Fibroblast of skin of scalp (primary cell): Measurements from ENCODE around the gene ST8SIA6.
"Not testable (repeated sequence)": the region's sequence is repeated elsewhere in the genome, so short reads cannot be mapped to it uniquely, and the experiment has no call there.

Source experiments
- DNase-seq: peaks from one replicate; pipeline ENCODE4 v3.0.0-alpha.2; 2013

ST8SIA6 gene

DNA sequence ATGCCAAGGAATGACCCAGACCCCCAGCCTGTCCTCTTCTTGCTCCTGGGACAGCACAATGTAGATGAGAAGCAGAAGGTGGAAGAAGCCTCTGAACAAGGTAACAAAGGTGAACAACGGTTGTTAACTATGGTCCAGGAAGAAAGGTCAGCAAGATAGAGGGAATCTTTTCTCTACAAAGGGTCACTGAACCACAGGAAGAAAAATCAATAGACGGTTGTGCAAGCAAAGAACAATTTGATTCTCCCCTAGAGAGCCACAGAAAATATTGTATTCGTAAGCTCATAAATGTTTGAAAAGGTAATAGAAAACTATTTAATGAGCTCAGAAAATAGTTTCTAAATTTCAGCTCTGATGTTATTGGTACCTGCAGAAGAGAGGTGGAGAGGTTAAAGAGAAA is 111.3 kb downstream of the ST8SIA6 start:
- DNase-seq, result no peak

DNA sequence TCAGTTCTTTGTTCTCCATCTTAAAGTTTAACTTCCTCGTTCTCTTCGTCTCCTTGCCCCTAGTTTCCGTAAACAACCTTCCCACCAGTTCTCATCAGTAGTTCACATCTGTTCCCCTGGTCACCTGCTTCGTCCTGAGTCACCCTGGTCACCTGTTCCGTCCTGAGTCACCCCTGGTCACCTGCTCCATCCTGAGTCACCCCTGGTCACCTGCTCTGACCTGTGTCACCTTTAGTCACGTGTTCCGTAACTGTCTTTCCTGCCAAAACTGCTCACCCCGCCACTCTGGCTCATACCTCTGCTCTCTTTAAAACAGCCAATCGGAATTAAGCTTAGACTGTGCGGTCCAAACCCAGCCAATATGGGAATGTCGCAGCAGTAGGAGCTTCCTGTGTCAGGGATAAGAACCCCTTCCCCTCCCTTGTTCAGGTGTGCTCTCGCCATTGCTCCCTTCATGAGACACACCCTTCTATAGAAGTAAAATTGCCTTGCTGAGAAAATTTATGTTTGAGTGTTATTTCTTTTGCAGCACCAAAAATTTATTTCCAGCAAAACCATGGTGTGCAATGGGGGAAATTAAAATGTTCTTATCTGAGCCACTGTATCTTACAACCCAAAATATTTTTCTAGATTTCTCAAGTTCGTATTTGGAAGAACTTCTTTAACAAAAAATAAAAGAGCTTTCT is 114.1 kb downstream of the ST8SIA6 start:
- DNase-seq, result no peak

DNA sequence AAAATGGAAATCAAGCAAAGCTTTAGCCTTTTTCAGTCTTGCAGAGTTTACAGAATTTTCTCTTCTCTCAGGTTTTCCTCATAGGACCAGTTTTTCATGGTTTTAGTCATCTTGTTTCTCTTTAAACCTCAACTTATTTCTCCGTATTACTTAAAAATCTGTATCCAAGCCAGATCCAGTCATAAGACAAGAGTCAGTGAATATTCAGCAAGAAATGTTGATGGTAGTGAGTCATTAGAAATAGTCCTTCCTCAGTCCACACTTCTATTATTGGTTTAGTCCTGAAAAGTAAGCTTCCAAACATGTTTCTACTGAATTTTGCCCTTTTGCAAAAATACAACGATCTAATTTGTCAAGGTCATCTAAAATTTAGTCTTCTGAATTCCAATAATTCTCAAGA is 119.3 kb downstream of the ST8SIA6 start:
- DNase-seq, result peak; percentile 64

DNA sequence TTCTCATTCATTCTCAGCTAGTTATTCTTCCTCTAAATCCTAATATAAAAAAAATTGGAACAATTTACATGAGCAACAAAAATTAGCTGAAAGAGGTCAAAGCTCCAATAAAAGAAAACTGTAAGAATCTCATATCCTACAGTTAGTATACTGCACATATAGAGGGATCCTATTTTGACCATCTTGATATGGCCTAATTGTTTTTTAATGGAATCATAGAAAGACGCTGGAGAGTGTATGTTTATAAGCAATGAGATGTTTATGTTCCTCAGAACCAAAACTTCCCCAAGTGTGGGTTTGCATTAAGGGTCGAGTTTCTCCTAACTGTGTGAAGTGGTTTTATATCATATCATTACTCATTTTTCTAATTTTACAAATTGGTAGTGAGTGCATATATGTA is 123.9 kb downstream of the ST8SIA6 start:
- DNase-seq, result no peak

DNA sequence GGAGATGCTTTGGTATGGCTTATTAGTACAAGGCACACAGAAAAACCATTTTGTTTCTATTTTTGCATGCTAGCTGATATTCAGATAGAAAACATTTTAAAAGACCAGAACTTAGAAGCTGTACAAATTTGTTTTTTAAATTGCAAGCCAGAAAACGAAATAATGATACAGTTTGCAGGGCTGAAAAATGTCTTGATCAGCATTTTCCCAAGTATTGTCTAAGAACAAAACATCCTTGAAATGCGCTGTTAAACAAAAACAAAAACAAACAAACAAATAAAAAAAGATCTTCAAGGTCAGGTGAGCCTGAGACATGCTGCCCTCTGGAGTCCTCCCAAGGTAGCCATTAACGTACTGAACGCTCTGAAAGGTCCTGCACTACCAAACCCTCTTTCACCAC is 128.0 kb downstream of the ST8SIA6 start:
- no peak for DNase-seq

DNA sequence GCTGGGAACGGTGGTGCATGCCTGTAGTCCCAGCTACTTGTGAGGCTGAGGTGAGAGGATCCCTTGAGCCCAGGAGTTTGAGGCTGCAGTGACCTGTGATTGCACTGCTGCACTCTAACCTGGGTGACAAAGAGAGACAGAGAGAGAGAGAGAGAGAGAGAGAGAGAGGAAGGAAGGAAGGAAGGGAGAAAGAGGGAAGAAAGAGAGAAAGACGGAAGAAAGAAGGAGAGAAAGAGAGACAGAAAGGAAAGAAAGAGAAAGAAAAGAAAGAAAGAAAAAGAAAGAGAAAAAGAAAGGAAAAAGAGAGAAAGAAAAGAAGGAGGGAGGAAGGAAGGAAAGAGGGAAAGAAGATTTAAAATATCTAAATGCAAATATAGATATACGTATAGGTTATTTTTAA is 132.4 kb downstream of the ST8SIA6 start:
- DNase-seq, result not testable (repeated sequence)

DNA sequence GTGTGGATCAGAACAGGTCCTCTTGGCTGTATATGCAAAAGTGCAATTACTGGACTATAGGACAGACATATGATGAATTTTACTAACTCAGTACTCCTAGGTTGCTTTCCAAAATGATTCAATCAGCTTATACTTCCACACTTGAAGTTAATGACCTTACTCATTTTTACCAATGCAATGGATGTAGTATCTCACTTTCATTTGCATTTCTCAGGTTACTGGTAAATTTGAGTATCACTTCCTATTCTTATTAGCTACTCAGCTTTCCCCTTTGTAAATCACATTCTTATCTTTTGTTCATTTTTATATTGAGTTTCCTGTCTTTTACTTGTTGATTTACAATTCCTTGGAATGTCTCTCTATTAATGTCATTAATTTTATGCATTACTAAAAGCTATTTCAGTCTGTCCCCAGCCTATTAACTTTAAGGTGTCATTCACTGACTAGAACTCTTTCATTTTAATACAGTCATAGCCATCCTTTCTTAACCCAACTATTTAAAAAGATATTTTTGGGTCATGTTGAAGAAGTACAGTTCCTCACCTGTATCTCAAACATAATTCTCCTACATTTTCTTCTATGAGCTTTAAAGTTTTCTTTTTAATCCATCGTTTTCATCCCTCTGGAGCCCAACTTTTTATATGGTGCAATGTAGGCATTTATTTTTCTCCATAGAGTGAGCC is 137.8 kb downstream of the ST8SIA6 start:
- DNase-seq, result no peak

DNA sequence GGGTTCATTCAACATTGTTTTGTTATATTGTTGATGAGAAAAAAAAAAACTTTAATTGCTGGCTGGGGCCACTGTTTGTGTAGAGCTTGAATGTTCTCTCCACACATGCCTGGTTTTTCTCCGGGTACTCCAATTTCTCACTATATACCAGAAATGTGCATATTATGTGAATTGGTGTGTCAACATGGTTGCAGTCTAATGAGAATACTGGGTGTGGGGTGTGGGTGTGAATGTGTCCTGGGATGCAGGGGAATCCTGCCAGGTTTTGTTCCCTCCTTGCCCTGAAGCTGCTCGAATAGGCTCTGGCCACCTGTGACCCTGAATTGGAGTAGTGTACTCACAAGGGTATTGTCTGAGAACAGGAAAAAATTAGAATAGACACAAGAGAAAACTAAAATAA is 145.0 kb downstream of the ST8SIA6 start:
- DNase-seq, result no peak

DNA sequence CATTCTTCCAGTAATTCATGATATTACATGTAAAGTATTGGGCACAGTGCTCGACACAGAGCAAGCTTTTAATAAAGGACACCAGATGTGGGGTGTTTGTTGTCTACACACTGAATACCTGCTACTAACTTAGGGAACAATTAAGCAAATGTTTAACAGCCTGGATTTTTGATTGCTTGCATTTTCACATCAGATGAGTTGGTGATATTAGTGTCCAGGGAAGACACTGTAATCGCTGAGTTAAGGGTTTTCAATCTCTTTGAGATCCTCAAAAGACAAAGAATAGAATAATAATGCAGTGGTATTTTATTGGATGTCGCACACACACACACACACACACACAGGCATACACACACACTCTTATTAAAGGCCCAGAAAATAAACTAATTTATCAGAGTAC is 147.3 kb downstream of the ST8SIA6 start:
- no peak for DNase-seq

DNA sequence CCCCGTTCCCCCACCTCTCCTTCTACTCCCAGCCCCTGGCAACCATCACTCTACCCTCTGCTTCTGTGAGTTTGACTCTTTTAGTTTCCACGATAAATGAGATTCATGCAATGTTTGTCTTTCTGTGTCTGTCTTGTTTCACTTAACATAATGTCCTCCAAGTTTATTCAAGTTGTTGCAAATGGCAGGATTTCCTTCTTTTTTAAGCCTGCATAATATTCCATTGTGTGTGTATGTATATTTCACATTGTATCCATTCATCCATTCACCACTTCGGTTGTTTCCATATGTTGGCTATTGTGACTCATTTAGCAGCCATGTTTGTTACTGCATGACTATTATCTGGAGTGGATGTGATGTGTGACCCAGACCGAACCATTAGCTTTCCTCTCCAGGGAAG is 162.0 kb downstream of the ST8SIA6 start:
- DNase-seq, result no peak

DNA sequence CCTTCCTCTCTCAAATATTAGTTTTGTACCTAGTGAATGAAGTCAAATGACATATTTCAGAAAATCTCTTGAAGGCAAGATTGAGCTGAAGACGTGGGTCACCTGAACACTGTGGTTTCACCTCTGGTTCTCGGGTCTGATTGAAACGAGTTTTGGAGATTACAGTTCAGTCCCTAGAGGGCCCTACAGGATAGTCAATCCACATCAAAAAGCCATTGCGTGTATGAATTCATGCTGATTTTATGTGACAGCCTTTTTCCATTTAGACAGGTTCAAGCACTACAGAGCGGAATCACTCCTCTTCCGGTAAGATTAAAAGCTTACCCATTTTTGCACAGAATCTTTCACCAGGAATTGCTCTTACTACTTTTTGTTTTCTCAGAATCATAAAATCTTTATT is 164.2 kb downstream of the ST8SIA6 start:
- no peak for DNase-seq

DNA sequence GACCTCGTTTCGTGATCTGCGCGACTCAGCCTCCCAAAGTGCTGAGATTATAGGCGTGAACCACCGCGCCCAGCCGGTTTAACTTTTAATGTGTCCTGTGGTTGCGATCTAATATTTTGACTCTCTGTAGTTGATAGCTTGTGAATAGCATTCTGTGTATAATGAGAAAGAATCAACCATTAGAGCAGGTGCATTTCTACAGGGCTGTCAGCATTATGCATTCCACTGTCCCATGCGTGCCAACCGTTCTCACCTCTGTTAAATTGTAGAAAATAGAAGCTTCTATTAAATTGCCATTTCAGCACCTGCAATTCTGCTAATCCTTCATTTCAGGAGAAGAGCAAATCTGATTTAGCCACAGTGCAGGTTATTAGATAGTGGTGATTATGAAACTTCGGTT is 164.6 kb downstream of the ST8SIA6 start:
- no peak for DNase-seq

DNA sequence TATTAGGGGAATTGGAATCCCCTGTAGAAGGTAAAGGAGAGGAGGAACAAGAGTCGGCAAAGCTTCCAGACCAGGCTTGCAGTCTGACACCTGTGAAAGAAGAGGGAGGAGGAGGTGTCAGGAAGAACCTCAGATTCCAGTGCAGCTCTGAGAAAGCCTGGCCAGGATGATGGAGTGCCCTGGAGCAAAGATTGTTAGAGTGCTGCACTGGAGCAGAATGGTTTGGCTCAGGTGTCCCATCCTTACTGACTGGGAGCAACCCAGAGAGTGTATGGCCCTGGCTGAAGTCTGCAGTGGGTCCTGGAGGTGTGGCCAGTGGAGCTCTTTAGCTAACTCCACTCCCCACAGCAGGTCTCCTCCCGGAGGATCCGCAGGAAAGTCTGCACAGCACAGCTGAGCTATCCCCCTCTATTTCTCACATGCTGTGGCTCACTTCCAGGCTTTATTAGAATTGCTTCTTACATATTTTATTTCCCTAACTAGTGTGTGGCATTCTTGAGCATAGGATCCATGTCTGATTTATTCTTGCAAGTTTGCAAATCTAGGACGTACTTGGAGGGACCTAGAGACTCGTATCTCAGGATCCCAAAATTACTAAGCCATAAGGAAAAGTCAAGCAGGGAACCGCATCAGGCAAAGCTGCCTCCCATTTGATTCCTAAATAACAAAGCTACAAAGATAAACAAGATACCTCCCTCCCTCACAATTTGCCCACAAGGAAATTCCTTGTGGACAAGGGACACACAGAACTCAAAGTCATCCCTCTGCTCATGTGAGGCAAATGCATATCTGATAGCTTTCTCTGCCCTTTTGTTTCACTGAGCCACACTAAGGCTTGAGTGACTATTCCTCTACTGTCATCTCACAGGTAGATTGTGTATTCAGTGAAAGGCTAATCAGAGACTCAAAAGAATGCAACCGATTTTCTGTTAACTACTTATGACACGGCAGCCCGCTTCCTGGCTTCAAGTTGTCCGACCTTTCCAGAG is 167.5 kb downstream of the ST8SIA6 start:
- DNase-seq, result no peak

DNA sequence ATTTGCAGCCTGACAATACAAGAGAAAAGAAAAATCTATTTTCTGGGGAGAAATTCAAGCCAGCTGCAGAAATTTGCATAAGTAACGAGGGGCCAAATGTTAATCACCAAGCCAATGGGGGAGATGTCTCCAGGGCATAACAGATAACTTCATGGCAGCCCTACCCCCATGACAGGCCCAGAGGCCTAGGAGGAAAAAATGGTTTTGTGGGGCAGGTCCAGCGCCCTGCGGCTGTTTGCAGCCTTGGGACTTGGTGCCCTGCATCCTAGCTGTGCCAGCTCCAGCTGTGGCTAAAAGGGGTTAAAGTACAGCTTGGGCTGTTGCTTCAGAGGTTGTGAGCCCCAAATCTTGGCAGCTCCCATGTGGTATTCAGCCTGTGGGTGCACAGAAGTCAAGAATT is 172.1 kb downstream of the ST8SIA6 start:
- DNase-seq, result no peak

DNA sequence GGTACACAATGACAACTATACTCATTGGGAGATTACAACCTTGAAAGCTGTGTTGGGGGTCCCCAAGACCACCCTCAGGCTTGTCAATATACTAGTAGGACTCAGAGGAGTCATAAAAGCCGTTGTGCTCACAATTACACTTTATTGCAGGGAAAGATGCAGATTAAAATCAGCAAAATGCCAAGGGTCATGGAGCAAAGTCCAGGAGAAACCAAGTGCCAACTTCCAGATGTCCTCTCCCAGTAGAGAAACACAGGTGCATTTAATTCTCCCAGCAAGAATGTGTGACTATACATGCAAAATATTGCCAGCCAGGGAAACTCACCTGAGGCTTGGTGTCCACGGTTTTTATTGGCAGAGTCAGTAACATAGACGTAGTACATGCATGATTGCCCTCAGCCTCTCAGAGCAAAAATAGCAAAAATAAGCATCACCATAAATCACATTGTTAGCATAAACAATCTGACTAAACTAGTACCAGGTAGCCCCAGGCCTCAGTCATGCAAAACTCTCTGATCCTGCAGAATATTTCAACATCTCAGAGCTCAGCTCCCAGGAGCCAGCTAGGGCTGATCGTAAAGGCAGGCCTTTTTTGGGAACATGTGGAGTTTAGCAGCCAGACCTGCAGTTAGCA is 175.7 kb downstream of the ST8SIA6 start:
- DNase-seq, result no peak

DNA sequence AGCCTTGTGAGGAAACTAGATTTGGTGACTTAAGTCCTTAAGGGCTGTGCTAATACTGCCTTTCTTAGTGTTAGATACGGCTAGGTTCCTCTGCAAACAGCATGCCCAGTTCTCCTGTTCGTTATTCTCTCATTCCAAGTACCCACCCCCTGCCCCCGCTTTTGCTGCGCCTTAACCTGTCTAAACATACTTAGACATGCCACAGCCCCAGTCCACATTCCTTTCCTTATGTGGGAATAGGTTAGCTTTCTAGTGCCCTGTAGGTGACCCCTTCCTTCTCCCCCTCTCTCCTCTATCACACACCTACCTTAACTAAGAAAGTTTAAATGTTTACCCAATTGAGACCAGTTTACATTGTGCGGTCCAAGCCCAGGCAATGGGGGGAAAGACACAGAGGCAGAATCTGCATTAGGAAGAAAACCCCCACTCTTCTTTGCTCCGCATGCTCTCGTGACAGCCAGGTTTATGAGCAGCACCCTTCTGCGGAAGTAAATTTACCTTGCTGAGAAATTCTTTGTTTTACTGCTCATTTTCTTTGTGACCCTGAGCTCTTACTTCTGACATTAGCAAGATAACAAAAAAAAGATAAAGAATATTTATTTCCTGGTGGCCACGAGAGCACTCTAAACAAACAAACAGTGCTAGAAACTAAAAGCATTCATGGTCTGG is 177.5 kb downstream of the ST8SIA6 start:
- no peak for DNase-seq

DNA sequence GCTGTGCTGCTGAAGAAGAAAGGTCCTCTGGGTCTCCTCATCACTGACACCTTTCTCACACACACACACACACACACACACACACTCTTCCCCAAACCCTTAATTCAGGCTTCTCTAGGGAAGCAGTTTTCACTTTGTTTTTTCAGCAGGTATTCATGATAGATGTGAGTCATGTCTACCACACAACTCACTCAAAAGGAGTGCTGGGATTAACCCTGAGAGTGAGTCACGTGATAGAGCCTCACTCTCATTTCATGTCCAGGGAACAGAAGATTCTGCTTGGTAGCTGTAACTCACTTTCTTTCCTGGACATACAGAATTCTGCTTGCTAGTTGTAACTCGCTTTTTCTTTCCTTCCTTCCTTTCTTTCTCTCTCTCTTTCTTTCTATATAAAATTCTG is 181.0 kb downstream of the ST8SIA6 start:
- DNase-seq, result peak; percentile 48

DNA sequence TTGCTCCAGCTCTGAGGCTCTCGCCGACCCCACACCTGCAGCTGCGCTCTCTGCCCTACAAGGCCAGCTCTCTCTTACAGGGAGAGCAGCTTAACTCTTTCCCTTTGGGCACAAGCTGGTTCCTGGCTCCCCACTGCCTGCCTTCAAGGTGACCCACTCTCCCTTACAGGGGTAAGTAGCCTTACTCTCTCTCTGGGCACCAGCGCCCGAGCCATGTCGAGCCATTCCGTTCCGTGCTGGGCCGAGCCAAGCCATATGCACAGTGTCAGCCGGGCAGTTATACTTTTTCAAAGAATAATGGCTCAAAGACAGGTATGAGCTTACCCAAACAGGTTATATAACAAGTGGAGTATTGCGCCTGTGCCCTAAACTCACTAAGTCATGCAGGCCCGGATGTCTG is 181.7 kb downstream of the ST8SIA6 start:
- no peak for DNase-seq
